Measurements from ENCODE around the gene EYA2. TPM values are rescaled to one million over a fixed set of nuclear protein-coding genes. Genes with fewer than 3 reads are reported as not detected.
A peak's percentile ranks its signal among the peaks of the same experiment; 100 is the strongest.

The EYA2 gene
- total and polyA plus RNA-seq, 2 of the 4 experiments (the other 2 are of a cell fraction), result 2.3 to 5.4 TPM

DNA sequence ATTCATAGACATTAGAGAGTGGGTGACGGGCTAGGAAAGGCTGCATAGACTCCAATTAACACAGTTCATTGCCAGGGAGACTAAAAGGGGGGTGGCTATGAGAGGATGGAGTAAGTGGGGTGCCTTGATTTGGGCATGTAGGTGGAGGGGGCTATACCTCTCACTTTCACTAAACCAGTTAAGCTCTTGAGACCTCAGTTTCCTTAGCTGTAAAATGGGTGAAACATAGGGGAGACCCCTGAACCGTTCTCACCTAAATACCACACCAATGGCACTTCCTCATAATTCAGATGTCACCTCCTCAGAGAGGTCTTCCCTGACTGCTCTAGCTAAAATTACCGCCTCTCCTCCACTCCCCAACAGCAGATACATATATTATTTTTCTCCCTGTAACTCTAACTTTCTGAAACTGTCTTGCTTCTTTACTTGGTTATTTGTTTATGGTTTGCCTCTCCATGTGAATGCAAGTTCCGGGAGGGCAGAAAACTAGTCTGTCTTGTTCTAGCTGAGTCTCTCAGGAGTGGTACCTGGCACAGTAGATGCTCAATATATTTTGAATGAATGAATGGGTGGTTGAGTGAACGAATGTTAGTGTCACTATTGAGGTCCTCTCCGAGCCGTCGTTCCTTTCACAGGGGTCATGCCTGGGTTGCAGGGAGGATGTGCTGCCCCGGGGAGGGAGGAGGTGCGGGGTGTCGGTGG, 615 bp upstream of the EYA2 start (continued):
- no peak for TF ChIP-seq RCOR1 (IDR thresholded peaks at IDR 0.05; ENCODE audit: insufficient replicate concordance, low read length)

DNA sequence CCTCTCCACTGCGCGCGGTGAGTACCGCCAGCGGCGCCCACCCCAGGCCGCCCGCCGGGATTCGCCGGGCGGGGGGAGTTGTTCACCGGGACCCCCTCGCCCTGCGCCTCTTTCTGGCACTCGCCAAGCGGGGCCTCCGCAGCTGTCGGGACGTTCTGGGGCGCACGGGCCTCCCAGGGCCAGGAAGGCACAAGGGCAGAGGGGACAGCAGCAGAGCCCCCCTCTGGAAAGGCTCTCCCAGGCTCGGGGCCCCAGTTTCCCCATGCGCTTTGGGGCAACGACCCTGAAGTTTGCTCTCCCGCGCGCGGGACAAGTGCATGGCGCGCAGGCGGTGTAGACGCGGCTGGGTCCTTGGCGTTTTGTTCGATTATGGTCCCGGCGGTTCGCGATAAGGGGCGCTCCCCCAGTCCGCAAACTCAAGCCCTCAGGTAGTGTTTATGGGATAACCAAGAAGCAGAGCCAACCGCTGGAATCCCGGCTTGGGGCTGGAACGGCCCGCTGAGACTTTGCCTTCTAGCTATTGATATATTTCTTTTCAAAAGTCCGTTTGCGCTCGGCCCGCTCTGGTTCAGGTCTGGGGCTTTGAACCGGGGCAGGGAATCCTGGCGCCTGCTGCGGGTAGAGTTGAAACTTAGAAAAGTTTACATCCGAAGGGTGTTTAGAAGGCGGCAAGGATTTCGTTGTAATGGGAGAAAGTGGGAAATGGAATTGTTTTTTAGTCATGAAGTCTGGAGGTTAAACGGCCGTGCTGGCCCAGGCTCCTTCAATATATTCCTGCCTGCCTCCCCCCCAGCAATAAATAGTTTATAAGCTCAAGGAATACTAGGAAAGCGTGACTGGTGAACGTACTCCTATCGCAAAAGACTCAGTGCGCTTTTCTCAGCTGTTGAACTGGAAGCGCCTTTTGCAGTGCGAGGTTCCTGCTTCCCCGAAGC, 595 bp downstream of the EYA2 start:
- Histone ChIP-seq H2AFZ (replicated peaks; ENCODE audit: low read length, poor library complexity) (peak overlapping the region; percentile 78), H3K4me1 (ENCODE audit: control insufficient read depth, insufficient read depth, low read length) (0 out of 2 replicates have a peak, but pooled peaks cover 2% of the 10 kb centered on the region), H3K14ac (replicated peaks; ENCODE audit: low read depth, low read length) (no peak overlapping the region), H3K27ac (ENCODE audit: insufficient read depth, low read length) (peak overlapping the region; percentile 6), H3K9me3 (ENCODE audit: control insufficient read depth, insufficient read depth, low read length) (peaks cover 8% of the 10 kb centered on the region), H3K56ac (ENCODE audit: extremely low read depth, insufficient read depth, low read length) (no peak overlapping the region), H3K23ac (ENCODE audit: low read depth, low read length) (no peak overlapping the region), H3K18ac (ENCODE audit: low read depth, low read length) (peak overlapping the region; percentile 20; the same call in 1 of the 2 replicates), H3K4ac (ENCODE audit: low read depth, low read length) (no peak overlapping the region), H2BK20ac (ENCODE audit: low read depth, low read length) (no peak overlapping the region), H3K9me1 (ENCODE audit: insufficient read depth, low read length) (no peaks in the 10 kb centered on the region), H2BK120ac (ENCODE audit: low read depth, low read length) (no peak overlapping the region), H3K9ac (ENCODE audit: low read depth, low read length) (peak overlapping the region; percentile 57), H4K20me1 (ENCODE audit: insufficient read depth, low read length) (no peaks in the 10 kb centered on the region), H3K36me3 (ENCODE audit: control insufficient read depth, insufficient read depth, low read length) (no peaks in the 10 kb centered on the region), H4K8ac (ENCODE audit: low read depth in 2 of 2, low read length in 2 of 2) (no peak overlapping the region), H3K4me3 (ENCODE audit: insufficient read depth, low read depth, low read length) (peak overlapping the region; percentile 83), H2BK15ac (ENCODE audit: low read depth, low read length) (no peak overlapping the region), H3K4me2 (ENCODE audit: low read depth, low read length) (peak overlapping the region; percentile 95), H3K79me1 (ENCODE audit: low read depth in 1 of 2, low read length in 2 of 2) (peaks cover 0 to 3% of the 10 kb centered on the region in 2 experiments; a peak in 1 of 4 replicates), H4K91ac (ENCODE audit: insufficient read depth, low read depth, low read length) (no peak overlapping the region; the same call in 1 of the 2 replicates), H2AK9ac (replicated peaks; ENCODE audit: low read depth, low read length, poor library complexity) (peak overlapping the region; percentile 31), H4K5ac (ENCODE audit: low read depth, low read length) (no peak overlapping the region), H2BK5ac (ENCODE audit: low read depth, low read length, poor library complexity, severe bottlenecking) (no peak overlapping the region), H3K27me3 (ENCODE audit: control insufficient read depth, insufficient read depth, low read length) (no peaks in the 10 kb centered on the region), H2AK5ac (ENCODE audit: low read depth, low read length) (no peak overlapping the region)
- in situ Hi-C loops (cut with MboI; ENCODE audit: low sequenced_read_pairs) (no loop called here), intact Hi-C loops (cut with micrococcal nuclease) (loop anchor here (5.0 to 10.0 kb wide), 2 partner anchors 130 to 138 kb away; no protein-coding TSS in a partner anchor), dilution Hi-C loops (cut with HindIII; ENCODE audit: low sequenced_read_pairs, unreplicated experiment) (no loop called here)
- CTCF ChIA-PET, result interaction anchor here (0.6 kb wide), 1 partner anchor 9 kb away, joined by 4 read pairs; no protein-coding TSS in a partner anchor
- POLR2A ChIA-PET (ENCODE audit: unreplicated experiment), result no interaction called here
- no peak for TF ChIP-seq POLR2A (IDR thresholded peaks at IDR 0.05; ENCODE audit: low read depth, low read length)
- TF ChIP-seq RAD21 (IDR thresholded peaks at IDR 0.05; ENCODE audit: low read length), result peak; percentile 9; the same call in 1 of the 2 replicates
- BruUV-seq (replicated peaks), result no TSS peak
- DNase-seq (peak; percentile 68), ATAC-seq (ENCODE audit: low read depth) (peak; percentile 50)
- 2% methylated on average over 36 of the region's 65 CpGs; no CpG with 5 or more reads in 1 of the 2 experiments for WGBS, 2 experiments (ENCODE audit: extremely low coverage in 2 of 2, insufficient read length in 1 of 2)

Data from IMR-90 (cell line).